Frontal cortex (tissue), 4 donors: ENCODE results near the gene HLA-DPB1. TPM values are rescaled to one million over a fixed set of nuclear protein-coding genes. Genes with fewer than 3 reads are reported as not detected.
"Not testable (repeated sequence)": the region's sequence is repeated elsewhere in the genome, so short reads cannot be mapped to it uniquely, and the experiment has no call there.

Experiments used
- DNase-seq, 2 donors: peaks; one replicate each; pipeline ENCODE4 v3.0.0; 2012; ENCODE audit warnings: low spot score in 2 of 2
- FAIRE-seq: peaks from 2 replicates; lab custom pipeline; 2012; peaks lifted over from hg19 to GRCh38; lab: Jason Lieb, UNC
- total RNA-seq: library from RNA; depleted of rRNA; stranded (reverse); fragments of >200 nt; gene quantifications from one replicate; pipeline ENCODE4 v1.2.3, GENCODE V29; 2014
- donor health status: control.
- donor health status: control.
- donor health status: control.

HLA-DPB1 gene
- total RNA-seq, 1 donor from 2014 or later: 2.4 TPM

DNA sequence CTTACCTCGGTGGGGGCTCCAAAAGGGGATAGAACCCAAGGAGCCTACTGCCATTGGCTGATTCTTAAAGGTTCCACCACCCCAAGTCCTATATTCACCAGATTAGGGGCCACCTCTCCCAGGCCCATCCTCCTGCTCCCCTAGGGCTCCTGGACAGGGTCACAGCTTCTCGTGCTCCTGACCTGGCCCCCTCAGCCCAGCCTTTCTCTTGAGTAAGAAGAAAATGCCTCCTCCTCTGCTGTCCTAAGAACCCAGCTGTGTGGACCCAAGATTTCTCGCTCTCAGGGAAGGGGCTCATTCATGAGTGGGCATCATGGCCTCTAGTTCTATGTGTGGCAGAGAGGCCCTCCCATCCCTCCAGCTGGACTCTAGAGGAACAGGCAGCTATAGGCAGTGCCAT lies 16.6 kb downstream of the HLA-DPB1 start:
- FAIRE-seq (no peak), DNase-seq (no peak)

- no peak for DNase-seq
- no peak for FAIRE-seq
Measured at GRCh38 chr6:33093855-33094254, 18.1 kb downstream of the HLA-DPB1 start.

GRCh38 chr6:33095681-33096080 lies 19.9 kb downstream of the HLA-DPB1 start:
- DNase-seq: no peak
- FAIRE-seq: no peak

DNA sequence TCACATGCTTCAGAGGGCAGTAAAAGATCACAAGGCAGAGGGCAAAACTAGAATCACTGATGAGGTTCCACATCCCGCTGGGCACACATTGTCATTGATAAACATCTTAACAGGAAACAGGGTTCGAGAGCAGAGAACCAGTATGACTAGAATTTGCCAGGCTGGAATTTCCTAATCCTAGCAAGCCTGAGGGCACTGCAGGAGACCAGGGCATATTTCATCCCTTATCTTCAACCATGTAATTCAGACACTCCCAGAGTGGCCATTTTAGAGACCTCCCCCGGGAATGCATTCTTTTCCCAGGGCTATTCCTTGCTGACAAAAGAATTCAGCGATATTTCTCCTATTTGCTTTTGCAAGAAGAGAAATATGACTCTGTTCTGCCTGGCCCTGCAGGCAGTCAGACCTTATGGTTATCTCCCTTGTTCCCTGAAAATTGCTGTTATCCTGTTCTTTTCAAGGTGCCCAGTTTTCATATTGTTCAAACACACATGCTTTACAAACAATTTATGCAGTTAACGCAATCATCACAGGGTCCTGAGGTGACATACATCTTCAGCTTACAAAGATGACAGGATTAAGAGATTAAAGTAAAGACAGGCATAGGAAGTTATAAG lies 25.4 kb downstream of the HLA-DPB1 start:
- DNase-seq, FAIRE-seq: not testable (repeated sequence)

GRCh38 chr6:33103776-33104175 lies 28.0 kb downstream of the HLA-DPB1 start:
- FAIRE-seq (no peak), DNase-seq (no peak)

- FAIRE-seq: no peak
- DNase-seq: no peak
Measured at GRCh38 chr6:33104887-33105286, 29.1 kb downstream of the HLA-DPB1 start.

DNA sequence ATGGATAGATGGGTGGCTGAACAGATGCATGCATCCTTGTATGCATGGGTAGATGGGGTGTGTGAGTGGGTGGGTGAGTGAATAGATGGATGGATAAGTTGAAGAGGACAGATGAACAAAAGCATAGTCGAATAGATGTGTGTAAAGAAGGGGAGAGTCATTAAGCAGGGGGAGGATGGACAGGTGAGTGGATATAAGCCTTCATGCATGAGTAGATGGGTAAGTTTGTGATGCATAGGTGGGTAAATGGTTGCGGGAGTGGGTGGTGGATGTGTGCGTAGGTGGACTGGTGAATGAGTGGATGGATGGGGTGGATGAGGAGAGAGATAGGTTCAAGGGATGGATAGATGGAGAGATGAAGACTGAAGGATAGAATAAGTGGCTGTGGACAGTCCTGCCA lies 29.6 kb downstream of the HLA-DPB1 start:
- FAIRE-seq (no peak), DNase-seq (no peak)

DNA sequence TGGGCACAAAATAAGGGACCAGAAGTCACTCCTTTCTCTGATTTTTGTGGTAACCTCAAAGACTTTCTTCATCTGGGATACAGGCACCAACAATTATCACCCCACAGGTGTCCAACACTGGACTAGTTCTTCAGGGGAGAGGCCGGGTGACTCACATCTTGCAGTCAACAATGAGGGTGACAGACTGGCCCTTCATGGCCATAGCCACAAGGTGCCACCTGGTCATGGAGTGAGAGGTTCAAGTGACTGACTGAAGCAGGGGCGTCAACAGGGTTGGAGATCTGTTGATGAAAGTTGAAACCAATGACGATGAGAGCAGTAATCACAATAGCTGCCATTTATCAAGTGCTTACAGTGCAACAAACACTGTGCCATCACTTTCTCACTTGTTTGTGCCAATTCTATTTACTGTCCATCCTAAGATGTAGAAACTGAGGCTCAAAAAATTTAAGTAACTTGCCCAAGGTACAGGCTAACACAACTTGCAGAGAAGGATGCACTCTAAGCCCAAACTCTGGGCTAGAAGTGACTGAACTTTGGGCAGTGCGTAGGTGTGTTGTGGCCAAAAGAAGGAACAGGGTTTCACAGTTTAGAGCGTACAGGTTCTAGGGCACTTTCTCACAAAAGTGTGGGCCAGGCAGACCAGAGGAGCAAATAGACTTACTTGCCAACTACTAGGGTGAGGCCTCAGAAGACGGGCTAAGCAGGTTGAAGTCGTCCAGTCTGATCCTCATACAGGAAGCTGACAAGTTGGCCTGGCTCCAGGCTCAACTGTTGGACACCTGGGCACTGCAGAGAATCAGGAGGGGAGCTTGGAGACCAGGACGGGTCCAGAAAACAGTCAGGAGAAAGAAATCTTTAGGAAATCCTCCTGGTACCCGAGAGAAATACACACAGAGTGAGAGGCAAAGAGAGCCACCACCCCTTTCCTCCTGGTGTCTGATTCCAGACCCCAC lies 30.4 kb downstream of the HLA-DPB1 start:
- DNase-seq (no peak), FAIRE-seq (no peak)

- FAIRE-seq (no peak), DNase-seq (no peak)
Measured at GRCh38 chr6:33107641-33108040, 31.9 kb downstream of the HLA-DPB1 start.

- no peak for DNase-seq
- no peak for FAIRE-seq
Measured at GRCh38 chr6:33108307-33108706, 32.5 kb downstream of the HLA-DPB1 start.

GRCh38 chr6:33112148-33112547 lies 36.4 kb downstream of the HLA-DPB1 start:
- peak; percentile 43 to 74 for DNase-seq
- no peak for FAIRE-seq

- FAIRE-seq: no peak
- DNase-seq: no peak
Measured at GRCh38 chr6:33113755-33114154, 38.0 kb downstream of the HLA-DPB1 start.

DNA sequence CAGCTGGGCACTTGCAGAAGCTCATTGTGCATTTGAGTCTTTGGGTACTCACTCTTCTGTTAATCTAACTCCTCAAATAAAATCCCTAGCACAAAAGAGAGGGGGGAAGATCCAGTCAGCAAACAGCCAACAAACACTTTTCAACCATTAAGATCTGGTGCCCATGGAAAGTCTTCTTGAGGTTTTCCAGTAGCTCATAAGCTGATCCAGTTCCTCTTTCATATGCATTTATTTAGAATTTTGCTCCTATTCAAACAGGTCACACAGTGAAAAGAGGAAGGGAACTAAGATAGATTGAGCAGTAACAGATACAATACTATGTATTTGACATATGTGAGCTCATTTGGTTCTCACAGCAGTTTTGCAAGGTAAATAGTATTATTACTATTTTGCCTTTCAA lies 38.6 kb downstream of the HLA-DPB1 start:
- FAIRE-seq: no peak
- DNase-seq: no peak

- DNase-seq (no peak), FAIRE-seq (no peak)
Measured at GRCh38 chr6:33116417-33116816, 40.6 kb downstream of the HLA-DPB1 start.

GRCh38 chr6:33116841-33117711 lies 41.3 kb downstream of the HLA-DPB1 start:
- FAIRE-seq (no peak), DNase-seq (no peak)

DNA sequence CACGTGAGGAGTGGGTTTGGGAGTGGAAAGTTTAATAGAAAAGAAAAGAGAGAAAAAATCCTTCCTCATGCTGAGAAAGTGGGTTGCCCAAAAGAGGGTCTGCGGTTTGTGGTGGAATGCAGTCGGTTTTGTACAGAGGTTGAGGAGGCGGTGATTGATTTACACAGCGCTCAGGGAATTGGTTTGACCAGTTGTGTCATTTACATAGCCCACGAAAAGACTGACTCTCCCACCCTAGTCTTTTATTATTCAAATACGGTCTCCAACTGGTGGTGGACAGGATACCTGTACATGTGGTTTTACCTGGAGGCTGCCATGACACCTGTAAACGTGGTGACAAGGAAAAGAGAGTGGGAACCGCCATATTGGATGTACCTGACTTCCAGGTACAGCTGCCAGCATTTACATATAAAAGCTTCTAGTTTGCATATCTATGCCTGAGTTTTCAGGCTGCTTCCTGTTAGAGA lies 42.1 kb downstream of the HLA-DPB1 start:
- no peak for FAIRE-seq
- DNase-seq: no peak

DNA sequence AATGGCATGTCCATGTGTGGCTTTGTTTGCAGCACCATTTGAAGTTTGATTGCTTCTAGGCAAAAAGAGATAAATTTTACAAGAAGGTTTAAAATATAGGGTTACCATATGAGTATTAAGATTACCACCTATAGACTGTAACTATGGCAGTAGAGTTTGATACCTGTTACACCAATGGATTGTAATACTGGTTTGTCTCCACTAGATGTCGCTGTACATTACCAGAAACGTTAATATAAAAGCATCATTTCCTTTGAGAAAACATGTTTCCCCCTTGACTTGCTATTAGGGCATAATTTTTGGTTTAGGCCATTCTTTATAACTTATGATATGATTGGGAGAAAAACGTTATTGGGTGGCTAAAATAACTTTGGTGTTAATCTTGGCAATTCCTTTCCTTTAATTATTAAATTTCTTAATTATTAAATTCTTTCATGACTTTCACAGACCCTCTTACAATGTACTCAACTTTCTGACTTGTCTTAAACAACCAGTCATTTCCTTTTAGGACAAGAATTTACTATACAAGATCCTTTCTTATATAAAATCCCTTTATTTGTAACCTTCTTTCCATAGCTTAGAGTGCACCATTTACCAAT lies 42.8 kb downstream of the HLA-DPB1 start:
- DNase-seq (peak; percentile 38 to 52), FAIRE-seq (peak; percentile 79)

GRCh38 chr6:33120001-33120400 lies 44.2 kb downstream of the HLA-DPB1 start:
- DNase-seq: no peak
- no peak for FAIRE-seq

DNA sequence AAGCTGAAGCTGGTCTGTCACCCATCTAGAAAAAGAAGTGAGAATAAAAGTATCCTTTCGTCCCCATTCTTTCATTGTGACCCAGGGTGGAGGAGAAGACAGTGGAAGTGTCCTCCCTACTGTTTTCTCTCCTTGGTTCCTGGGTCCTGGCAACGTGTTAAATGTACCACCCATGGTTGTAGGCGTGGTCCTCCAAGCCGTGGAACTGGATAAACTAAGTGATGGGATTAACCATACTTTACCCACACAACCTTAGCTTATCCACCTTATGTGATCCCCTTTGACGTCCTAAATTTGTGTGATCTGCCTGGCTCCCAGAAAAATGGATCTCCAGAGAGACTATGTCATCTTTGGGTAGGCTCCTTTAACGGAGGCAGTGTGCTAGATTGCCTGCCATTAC lies 47.4 kb downstream of the HLA-DPB1 start:
- FAIRE-seq: no peak
- DNase-seq: no peak
